Mammary epithelial cell (primary cell): ENCODE results near the gene SCN3B.

Experiments
- CTCF ChIP-seq, 2 donors: IDR thresholded peaks in 1 of 2; conservative IDR thresholded peaks in 1 of 2; 2 replicates each; pipeline ENCODE4 v1.5.1; 2011 to 2012; ENCODE audit warnings: inconsistent platforms in 2 of 2, low read length in 2 of 2, mild to moderate bottlenecking in 2 of 2, control low read depth in 1 of 2, low read depth in 1 of 2; ENCODE audit not compliant: insufficient read depth in 1 of 2; ENCODE audit errors: extremely low read depth in 1 of 2
- EZH2 ChIP-seq: IDR thresholded peaks from 2 replicates; pipeline ENCODE4 v1.6.1; 2012; ENCODE audit warnings: low read length, inconsistent platforms, borderline replicate concordance

- no peak for TF ChIP-seq CTCF (conservative IDR thresholded peaks at IDR 0.05 in 1 of 2, IDR thresholded peaks at IDR 0.05 in 1 of 2; ENCODE audit: extremely low read depth in 1 of 2, insufficient read depth in 1 of 2, low read depth in 1 of 2, low read length in 2 of 2)
- no peak for TF ChIP-seq EZH2
Measured at GRCh38 chr11:123652599-123652998, 1.8 kb downstream of the SCN3B start.
